HepG2 (cell line): ENCODE results near the gene SH3D19. TPM values are rescaled to one million over a fixed set of nuclear protein-coding genes. Genes with fewer than 3 reads are reported as not detected.

Experiments used
- CEBPG ChIP-seq: IDR thresholded peaks from 2 replicates; pipeline ENCODE4 v1.6.1; 2016
- KDM5B ChIP-seq: sonication (generic); formaldehyde crosslinking; IDR thresholded peaks from 2 replicates; pipeline ENCODE4 v1.4.0; 2020; ENCODE audit warnings: missing genetic modification reagents, mild to moderate bottlenecking, borderline replicate concordance
- MAF1 ChIP-seq: sonication (generic); formaldehyde crosslinking; IDR thresholded peaks from 2 replicates; pipeline ENCODE4 v1.5.0; 2020; ENCODE audit warnings: missing genetic modification reagents, borderline replicate concordance
- MATR3 ChIP-seq: sonication (generic); formaldehyde crosslinking; IDR thresholded peaks from 2 replicates; pipeline ENCODE4 v1.4.0; 2020; ENCODE audit warnings: missing genetic modification reagents
- NCOR1 ChIP-seq: fragments of 200-600 bp; sonication (generic); IDR thresholded peaks from 2 replicates; pipeline ENCODE4 v1.7.0; 2017; ENCODE audit warnings: antibody characterized with exemption, low read length, borderline replicate concordance
- NFYB ChIP-seq: sonication (generic); formaldehyde crosslinking; IDR thresholded peaks from 2 replicates; pipeline ENCODE4 v1.4.0; 2020; ENCODE audit warnings: missing genetic modification reagents
- PHF20 ChIP-seq: sonication (generic); formaldehyde crosslinking; IDR thresholded peaks from 2 replicates; pipeline ENCODE4 v1.5.0; 2020; ENCODE audit warnings: mild to moderate bottlenecking, missing genetic modification reagents
- SATB2 ChIP-seq: sonication (generic); formaldehyde crosslinking; IDR thresholded peaks from 2 replicates; pipeline ENCODE4 v1.5.0; 2020; ENCODE audit warnings: missing genetic modification reagents
- ZFP82 ChIP-seq: sonication (generic); formaldehyde crosslinking; IDR thresholded peaks from 2 replicates; pipeline ENCODE4 v1.5.1; 2020; ENCODE audit warnings: mild to moderate bottlenecking, missing genetic modification reagents, borderline replicate concordance
- ZKSCAN8 ChIP-seq: IDR thresholded peaks from 2 replicates; pipeline ENCODE4 v1.6.1; 2016; ENCODE audit warnings: borderline replicate concordance, missing genetic modification reagents, missing compliant biosample characterization
- ZNF260 ChIP-seq: sonication (generic); formaldehyde crosslinking; IDR thresholded peaks from 2 replicates; pipeline ENCODE4 v1.4.0; 2020; ENCODE audit warnings: missing genetic modification reagents, low read depth, mild to moderate bottlenecking, borderline replicate concordance
- ZNF337 ChIP-seq: sonication (generic); formaldehyde crosslinking; IDR thresholded peaks from 2 replicates; pipeline ENCODE4 v1.5.1; 2020; ENCODE audit warnings: missing genetic modification reagents, low read depth, mild to moderate bottlenecking, borderline replicate concordance
- ZNF432 ChIP-seq: sonication (generic); formaldehyde crosslinking; IDR thresholded peaks from 2 replicates; pipeline ENCODE4 v1.5.0; 2020; ENCODE audit warnings: missing genetic modification reagents, mild to moderate bottlenecking, borderline replicate concordance
- ZNF496 ChIP-seq: sonication (generic); formaldehyde crosslinking; IDR thresholded peaks from 2 replicates; pipeline ENCODE4 v1.8.1; 2023; ENCODE audit warnings: mild to moderate bottlenecking, moderate library complexity, missing genetic modification reagents; ENCODE audit not compliant: insufficient replicate concordance
- ZNF766 ChIP-seq: sonication (generic); formaldehyde crosslinking; IDR thresholded peaks from 2 replicates; pipeline ENCODE4 v1.5.0; 2020; ENCODE audit warnings: missing genetic modification reagents, borderline replicate concordance
- ZSCAN20 ChIP-seq: sonication (generic); formaldehyde crosslinking; IDR thresholded peaks from 2 replicates; pipeline ENCODE4 v1.4.0; 2020; ENCODE audit warnings: missing genetic modification reagents, mild to moderate bottlenecking, borderline replicate concordance
- polyA plus RNA-seq, 8 experiments: library from polyadenylated mRNA; depleted of rRNA in 3 of 8; stranded (reverse) in 7 of 8; unstranded in 1 of 8; fragments of >200 nt; fragmentation: Illumina TruSeq in 4 of 8; extraction: Trizol in 4 of 8; gene quantifications; 2 replicates each; pipeline versions ENCODE4 v1.2.1 to v1.2.3, GENCODE V29; 2011 to 2016; ENCODE audit warnings: low read depth in 4 of 8, missing spikeins in 1 of 8, mixed read lengths in 1 of 8; ENCODE audit not compliant: insufficient read depth in 1 of 8
- total RNA-seq, 5 experiments: library from RNA; depleted of rRNA; stranded (reverse); fragments of >200 nt; fragmentation: Illumina TruSeq; extraction: Trizol; gene quantifications; 2 replicates each; pipeline ENCODE4 v1.2.3, GENCODE V29; 2016; ENCODE audit warnings: low read depth in 1 of 5
- TF ChIP-seq, protein P1 (sequence below): sonication (generic); formaldehyde crosslinking; IDR thresholded peaks from 2 replicates; pipeline ENCODE4 v1.4.0; 2020; ENCODE audit warnings: low read depth, mild to moderate bottlenecking, missing genetic modification reagents
- TF ChIP-seq, protein P2 (sequence below): sonication (generic); formaldehyde crosslinking; IDR thresholded peaks from 2 replicates; pipeline ENCODE4 v1.4.0; 2020; ENCODE audit warnings: missing genetic modification reagents
- TF ChIP-seq, protein P3 (sequence below): sonication (generic); formaldehyde crosslinking; IDR thresholded peaks from 2 replicates; pipeline ENCODE4 v1.5.1; 2020; ENCODE audit warnings: mild to moderate bottlenecking, missing genetic modification reagents, borderline replicate concordance
- TF ChIP-seq, protein P4 (sequence below): IDR thresholded peaks from 2 replicates; pipeline ENCODE4 v1.6.1; 2016; ENCODE audit warnings: mild to moderate bottlenecking

SH3D19 gene
- total and polyA plus RNA-seq, 2 of the 13 experiments (the other 11 are each of a cell fraction or from before 2014, with no cell fraction given), result 31.2 to 38.0 TPM

DNA sequence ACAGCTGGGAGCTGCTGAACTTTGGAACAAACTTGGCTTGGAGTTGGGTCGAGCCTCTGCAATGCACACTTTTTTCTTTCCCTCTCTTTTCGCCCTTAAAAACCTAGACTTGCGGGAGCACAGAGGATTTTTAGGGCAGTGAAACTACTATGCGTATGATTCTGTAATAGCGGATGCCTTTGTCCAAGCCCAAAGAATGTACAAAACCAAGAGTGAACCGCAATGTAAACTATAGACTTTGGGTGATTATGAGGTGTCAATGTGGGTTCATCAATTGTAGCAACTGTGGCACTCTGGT is 493 bp upstream of the SH3D19 start (continued):
- TF ChIP-seq, protein P1, sequence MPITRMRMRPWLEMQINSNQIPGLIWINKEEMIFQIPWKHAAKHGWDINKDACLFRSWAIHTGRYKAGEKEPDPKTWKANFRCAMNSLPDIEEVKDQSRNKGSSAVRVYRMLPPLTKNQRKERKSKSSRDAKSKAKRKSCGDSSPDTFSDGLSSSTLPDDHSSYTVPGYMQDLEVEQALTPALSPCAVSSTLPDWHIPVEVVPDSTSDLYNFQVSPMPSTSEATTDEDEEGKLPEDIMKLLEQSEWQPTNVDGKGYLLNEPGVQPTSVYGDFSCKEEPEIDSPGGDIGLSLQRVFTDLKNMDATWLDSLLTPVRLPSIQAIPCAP (CRISPR knock-in tag), result 0 out of 2 replicates have a peak, but pooled peaks have one; percentile 2
- TF ChIP-seq, protein P2, sequence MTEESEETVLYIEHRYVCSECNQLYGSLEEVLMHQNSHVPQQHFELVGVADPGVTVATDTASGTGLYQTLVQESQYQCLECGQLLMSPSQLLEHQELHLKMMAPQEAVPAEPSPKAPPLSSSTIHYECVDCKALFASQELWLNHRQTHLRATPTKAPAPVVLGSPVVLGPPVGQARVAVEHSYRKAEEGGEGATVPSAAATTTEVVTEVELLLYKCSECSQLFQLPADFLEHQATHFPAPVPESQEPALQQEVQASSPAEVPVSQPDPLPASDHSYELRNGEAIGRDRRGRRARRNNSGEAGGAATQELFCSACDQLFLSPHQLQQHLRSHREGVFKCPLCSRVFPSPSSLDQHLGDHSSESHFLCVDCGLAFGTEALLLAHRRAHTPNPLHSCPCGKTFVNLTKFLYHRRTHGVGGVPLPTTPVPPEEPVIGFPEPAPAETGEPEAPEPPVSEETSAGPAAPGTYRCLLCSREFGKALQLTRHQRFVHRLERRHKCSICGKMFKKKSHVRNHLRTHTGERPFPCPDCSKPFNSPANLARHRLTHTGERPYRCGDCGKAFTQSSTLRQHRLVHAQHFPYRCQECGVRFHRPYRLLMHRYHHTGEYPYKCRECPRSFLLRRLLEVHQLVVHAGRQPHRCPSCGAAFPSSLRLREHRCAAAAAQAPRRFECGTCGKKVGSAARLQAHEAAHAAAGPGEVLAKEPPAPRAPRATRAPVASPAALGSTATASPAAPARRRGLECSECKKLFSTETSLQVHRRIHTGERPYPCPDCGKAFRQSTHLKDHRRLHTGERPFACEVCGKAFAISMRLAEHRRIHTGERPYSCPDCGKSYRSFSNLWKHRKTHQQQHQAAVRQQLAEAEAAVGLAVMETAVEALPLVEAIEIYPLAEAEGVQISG (CRISPR knock-in tag), result peak; percentile 48; the same call in 1 of the 2 replicates
- TF ChIP-seq ZNF260 (no peak), KDM5B (CRISPR knock-in tag) (peak; percentile 51; the same call in 1 of the 2 replicates), NCOR1 (peak; percentile 14; the same call in 1 of the 2 replicates), SATB2 (CRISPR knock-in tag) (0 out of 2 replicates have a peak, but pooled peaks have one; percentile 20), MAF1 (CRISPR knock-in tag) (no peak), ZKSCAN8 (CRISPR knock-in tag) (0 out of 2 replicates have a peak, but pooled peaks have one; percentile 8), PHF20 (CRISPR knock-in tag) (no peak; the same call in 1 of the 2 replicates), CEBPG (peak; percentile 0; the same call in 1 of the 2 replicates), ZSCAN20 (no peak), ZNF432 (CRISPR knock-in tag) (no peak), ZNF766 (CRISPR knock-in tag) (no peak), ZNF337 (CRISPR knock-in tag) (no peak), ZFP82 (CRISPR knock-in tag) (0 out of 2 replicates have a peak, but pooled peaks have one; percentile 20), ZNF496 (CRISPR knock-in tag) (no peak), NFYB (CRISPR knock-in tag) (no peak), MATR3 (CRISPR knock-in tag) (no peak)
- TF ChIP-seq, protein P3, sequence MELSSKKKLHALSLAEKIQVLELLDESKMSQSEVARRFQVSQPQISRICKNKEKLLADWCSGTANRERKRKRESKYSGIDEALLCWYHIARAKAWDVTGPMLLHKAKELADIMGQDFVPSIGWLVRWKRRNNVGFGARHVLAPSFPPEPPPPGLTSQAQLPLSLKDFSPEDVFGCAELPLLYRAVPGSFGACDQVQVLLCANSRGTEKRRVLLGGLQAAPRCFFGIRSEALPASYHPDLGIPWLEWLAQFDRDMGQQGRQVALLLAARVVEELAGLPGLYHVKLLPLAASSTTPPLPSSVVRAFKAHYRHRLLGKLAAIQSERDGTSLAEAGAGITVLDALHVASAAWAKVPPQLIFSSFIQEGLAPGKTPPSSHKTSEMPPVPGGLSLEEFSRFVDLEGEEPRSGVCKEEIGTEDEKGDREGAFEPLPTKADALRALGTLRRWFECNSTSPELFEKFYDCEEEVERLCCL (CRISPR knock-in tag), result no peak
- TF ChIP-seq, protein P4, sequence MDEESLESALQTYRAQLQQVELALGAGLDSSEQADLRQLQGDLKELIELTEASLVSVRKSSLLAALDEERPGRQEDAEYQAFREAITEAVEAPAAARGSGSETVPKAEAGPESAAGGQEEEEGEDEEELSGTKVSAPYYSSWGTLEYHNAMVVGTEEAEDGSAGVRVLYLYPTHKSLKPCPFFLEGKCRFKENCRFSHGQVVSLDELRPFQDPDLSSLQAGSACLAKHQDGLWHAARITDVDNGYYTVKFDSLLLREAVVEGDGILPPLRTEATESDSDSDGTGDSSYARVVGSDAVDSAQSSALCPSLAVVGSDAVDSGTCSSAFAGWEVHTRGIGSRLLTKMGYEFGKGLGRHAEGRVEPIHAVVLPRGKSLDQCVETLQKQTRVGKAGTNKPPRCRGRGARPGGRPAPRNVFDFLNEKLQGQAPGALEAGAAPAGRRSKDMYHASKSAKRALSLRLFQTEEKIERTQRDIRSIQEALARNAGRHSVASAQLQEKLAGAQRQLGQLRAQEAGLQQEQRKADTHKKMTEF, result peak; percentile 1; the same call in 1 of the 2 replicates
